GM12865 (cell line): ENCODE results near the gene RAB6C.
"Not testable (repeated sequence)": the region's sequence is repeated elsewhere in the genome, so short reads cannot be mapped to it uniquely, and the experiment has no call there.

ENCODE experiments used
- DNase-seq: peaks from one replicate; pipeline ENCODE4 v3.0.0; 2010; ENCODE audit warnings: low read depth
- H3K4me3 ChIP-seq: 2 replicates; pipeline ENCODE4 v1.5.1; 2011; ENCODE audit warnings: mild to moderate bottlenecking, low read depth, low read length, control low read depth
- TF ChIP-seq, protein P1 (sequence below): IDR thresholded peaks from 2 replicates; pipeline ENCODE4 v1.5.1; 2011; ENCODE audit warnings: low read length, control low read depth, low read depth, inconsistent platforms; ENCODE audit not compliant: insufficient read depth; ENCODE audit errors: missing control alignments

RAB6C gene

DNA sequence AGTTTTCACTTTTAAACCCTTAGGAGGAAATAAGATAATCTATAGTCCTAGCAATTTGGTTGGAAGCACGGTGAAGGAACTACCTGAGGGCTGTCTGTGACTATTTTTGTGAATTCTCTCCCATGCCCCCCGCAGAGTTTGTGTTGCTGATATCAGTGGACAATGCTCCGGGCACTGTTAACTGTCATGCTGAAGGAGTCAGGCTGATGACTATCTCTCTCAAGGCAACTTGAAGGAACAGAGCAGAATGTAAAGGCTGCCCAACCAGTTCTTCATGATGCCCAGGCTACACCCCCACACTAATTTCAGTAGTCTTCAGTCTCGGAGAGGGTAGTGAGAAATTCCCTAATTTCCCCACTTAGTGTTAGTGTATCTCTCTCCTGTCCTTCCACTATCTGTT is 21.6 kb upstream of the RAB6C start:
- no peak overlapping the region for H3K4me3 ChIP-seq
- DNase-seq, result no peak
- TF ChIP-seq, protein P1, sequence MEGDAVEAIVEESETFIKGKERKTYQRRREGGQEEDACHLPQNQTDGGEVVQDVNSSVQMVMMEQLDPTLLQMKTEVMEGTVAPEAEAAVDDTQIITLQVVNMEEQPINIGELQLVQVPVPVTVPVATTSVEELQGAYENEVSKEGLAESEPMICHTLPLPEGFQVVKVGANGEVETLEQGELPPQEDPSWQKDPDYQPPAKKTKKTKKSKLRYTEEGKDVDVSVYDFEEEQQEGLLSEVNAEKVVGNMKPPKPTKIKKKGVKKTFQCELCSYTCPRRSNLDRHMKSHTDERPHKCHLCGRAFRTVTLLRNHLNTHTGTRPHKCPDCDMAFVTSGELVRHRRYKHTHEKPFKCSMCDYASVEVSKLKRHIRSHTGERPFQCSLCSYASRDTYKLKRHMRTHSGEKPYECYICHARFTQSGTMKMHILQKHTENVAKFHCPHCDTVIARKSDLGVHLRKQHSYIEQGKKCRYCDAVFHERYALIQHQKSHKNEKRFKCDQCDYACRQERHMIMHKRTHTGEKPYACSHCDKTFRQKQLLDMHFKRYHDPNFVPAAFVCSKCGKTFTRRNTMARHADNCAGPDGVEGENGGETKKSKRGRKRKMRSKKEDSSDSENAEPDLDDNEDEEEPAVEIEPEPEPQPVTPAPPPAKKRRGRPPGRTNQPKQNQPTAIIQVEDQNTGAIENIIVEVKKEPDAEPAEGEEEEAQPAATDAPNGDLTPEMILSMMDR, result no peak

DNA sequence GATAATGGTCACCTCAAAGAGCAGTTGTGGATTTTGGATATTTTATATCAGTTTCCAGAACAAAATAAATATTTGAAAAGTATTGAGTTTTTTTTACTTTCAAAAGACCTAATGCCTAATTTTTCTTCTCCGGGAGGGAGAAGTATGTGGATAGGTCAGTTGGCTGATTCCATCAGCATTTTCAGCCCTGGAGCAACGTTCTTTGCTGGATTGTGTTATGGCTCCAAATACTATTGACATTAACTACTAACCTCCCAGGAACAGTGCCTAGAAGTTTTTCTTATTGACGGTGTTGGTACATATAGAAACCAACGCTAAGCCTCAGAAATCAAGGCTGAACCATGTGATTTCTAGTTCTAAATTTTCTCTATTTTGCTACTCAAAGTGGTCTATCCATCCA is 20.7 kb upstream of the RAB6C start:
- not testable (repeated sequence) for H3K4me3 ChIP-seq, DNase-seq

DNA sequence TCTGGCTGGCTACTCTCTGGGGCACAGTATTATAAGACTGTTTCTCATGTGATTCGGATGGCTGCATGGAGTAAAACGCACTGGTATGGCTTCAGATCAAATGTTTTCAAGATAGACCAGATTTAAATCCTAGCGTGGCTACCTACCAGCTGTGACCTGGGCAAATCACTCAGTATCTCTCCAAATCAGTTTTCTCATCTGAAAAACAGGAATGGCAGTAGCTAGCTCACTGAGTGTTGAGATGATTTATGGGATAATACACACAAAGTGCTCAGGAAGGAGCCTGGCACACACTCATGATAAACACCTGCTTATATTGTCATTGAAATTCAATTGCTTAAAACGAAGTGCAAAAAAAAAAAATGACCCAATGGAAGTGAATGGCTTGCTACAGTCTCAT is 10.9 kb upstream of the RAB6C start:
- DNase-seq, H3K4me3 ChIP-seq: not testable (repeated sequence)

DNA sequence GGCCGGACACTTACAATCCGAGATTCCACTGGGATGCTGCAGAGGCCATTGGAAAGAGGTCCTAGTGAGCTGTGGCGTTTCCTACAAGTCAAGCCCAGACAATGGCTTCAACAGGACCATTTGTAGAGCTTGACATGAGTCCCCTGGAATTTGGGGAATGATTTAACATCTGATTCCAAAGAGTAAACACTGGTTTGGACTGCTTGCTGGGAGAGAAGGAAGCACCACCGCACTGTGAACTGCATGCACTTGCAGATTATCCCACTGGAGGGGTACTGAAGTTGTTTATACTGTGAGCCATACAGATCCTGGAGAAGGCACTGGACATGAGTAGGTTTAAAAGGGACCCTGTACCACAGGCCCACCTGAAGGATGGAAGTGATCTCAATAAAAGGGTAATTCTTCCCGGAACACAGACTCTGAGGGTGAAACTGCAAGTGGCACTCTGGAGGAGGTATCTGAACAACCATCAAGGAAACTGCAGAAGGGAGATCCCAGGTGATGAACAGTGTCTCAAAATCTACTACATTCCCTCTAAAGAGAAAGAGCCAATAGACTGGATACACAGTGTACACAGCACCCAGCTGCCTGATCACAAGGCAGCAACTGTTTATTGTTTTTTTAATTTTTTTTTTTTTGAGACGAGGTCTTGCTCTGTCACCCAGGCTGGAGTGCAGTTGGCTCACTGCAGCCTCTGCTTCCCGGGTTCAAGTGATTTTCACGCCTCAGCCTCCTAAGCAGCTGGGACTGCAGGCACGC is 4.3 kb upstream of the RAB6C start:
- DNase-seq, result no peak
- TF ChIP-seq, protein P1, result no peak
- no peak overlapping the region for H3K4me3 ChIP-seq

DNA sequence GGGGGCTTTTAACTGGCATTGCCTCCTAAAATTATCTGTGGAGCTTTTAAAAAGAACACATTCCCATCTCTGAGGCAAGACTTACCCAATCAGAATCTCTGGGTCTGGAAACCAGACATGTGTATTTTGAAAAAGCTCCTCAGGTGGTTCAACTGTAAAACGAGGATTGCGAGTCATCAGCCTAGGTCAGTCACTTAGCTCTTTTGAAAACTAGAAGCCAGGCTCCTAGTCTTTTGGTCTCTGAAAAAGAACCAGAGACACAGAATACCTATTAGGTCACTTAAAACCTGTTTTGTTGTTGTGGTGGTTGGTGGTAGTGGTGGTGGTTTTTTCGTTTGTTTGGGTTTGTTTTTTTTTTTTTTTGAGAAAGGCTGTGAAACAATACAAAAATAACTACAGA is 2.5 kb upstream of the RAB6C start:
- H3K4me3 ChIP-seq, DNase-seq: not testable (repeated sequence)

DNA sequence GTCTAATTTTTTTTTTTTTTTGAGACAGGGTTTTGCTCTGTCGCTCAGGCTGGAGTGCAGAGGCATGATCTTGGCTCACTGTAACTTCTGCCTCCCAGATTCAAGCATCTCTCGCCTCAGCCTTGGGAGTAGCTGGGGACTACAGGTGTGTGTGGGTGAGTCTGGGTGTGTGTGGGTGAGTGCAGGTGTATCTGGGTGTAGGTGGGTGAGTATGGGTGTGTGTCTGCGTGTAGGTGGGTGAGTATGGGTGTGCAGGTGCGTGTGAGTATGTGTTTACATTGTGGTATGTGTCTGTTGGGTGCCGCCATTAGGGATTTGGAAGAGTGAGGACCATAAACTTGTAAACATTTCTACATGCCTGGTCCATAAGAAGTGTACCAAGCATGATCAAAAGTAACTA is 1.5 kb upstream of the RAB6C start:
- no peak overlapping the region for H3K4me3 ChIP-seq
- no peak for DNase-seq
- TF ChIP-seq, protein P1, result no peak

DNA sequence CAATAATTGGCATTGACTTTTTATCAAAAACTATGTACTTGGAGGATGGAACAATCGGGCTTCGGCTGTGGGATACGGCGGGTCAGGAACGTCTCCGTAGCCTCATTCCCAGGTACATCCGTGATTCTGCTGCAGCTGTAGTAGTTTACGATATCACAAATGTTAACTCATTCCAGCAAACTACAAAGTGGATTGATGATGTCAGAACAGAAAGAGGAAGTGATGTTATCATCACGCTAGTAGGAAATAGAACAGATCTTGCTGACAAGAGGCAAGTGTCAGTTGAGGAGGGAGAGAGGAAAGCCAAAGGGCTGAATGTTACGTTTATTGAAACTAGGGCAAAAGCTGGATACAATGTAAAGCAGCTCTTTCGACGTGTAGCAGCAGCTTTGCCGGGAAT is 780 bp downstream of the RAB6C start:
- not testable (repeated sequence) for DNase-seq, H3K4me3 ChIP-seq

DNA sequence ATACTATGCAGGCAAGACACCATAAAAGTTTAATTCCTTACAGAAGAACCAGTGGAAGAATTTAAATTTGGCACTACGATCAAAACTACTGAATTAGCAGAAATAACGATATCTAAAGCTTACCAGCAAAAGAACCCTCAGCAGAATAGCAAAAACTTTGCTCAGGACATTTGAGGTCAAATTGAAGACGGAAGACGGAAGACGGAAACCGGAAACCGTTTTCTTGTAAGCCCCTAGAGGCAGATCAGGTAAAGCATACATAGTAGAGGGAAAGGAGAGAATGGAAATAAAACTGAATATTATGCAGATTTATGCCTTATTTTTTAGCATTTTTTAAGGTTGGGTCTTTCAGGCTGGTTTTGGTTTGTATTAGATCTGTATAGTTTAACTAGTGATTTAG is 2.2 kb downstream of the RAB6C start:
- not testable (repeated sequence) for DNase-seq, H3K4me3 ChIP-seq

DNA sequence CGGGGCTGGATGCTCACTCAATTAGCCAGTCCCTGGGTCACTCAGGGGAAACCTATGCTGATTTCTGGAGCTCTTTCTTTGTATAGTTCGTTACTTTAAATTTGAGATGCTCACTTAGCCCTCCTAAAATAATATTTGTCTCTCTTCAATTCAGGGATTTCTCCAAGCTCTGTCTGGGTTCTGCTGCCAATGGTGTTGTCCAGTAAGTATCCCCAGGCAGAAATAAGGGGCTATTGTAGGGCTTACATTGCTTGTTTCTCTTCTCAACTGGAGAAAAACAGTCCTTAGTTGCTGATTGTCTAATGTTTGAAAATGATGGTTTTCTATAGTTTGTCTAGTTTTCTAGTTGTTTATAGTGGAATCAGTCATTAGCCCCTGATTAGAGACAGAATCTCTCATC is 5.0 kb downstream of the RAB6C start:
- no peak for DNase-seq
- no peak overlapping the region for H3K4me3 ChIP-seq
- TF ChIP-seq, protein P1, result no peak

DNA sequence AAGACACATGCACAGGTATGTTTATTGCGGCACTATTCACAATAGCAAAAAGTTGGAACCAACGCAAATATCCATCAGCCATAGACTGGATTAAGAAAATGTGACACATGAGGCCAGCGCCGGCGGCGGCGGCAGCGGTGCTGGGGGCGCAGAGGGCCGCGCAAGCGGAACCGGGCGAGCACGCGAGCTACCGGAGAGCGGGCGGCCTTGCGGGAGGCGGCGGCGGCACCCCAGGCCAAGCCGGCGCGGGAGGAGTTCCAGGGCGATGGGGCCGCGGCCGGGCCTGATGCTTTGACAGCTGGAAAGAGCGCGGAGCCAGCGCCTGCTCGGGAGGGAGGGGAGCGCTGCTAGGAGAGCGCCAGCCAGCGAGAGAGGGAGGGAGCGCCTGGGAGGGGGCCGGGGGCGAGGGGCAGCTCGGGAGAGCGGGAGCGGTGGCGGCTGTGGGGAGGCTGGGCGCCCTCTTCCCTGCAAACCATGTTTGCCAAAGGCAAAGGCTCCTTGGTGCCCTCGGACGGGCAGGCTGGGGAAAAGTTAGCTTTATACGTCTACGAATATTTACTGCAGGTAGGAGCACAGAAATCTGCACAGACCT is 13.0 kb downstream of the RAB6C start:
- not testable (repeated sequence) for DNase-seq, H3K4me3 ChIP-seq

DNA sequence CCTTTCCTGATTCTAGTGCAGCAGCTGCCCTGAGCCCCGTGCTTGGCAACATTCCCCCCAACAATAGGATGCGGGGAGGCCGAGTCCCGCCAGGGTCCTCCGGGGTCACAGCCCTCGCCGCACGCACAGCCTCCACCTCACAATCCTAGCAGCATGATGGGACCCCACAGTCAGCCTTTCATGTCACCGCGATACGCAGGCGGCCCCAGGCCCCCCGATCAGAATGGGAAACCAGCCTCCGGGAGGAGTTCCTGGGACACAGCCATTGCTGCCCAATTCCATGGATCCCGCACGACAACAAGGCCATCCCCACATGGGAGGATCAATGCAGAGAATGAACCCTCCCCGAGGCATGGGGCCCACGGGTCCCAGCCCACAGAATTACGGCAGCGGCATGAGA is 13.7 kb downstream of the RAB6C start:
- not testable (repeated sequence) for H3K4me3 ChIP-seq, DNase-seq

DNA sequence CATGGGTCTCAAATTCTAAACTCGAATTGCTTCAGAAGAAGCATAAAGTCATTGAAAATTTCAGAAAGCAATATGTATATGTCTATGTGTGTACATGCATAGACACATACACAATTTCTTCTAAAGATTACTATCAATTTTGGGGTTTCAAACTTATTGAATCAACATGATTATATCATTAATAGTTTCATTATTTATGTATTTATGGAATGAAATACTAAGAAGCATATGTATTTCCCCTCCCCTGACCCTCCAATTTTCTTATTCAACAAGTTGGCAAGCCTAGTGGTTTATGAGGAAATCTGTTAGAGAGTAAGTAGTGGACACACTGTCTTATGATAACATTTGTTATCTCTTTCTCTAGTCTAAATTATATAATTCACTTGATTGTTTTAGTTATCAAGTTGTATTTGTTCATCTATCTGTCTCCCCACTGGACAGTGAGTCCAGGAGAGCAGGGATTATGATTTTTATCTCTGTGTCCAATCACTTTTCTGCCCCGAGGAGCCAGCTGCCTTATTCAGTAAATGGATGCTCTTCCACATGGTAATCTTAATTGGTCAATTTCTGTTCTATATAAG is 17.3 kb downstream of the RAB6C start:
- not testable (repeated sequence) for H3K4me3 ChIP-seq, DNase-seq

DNA sequence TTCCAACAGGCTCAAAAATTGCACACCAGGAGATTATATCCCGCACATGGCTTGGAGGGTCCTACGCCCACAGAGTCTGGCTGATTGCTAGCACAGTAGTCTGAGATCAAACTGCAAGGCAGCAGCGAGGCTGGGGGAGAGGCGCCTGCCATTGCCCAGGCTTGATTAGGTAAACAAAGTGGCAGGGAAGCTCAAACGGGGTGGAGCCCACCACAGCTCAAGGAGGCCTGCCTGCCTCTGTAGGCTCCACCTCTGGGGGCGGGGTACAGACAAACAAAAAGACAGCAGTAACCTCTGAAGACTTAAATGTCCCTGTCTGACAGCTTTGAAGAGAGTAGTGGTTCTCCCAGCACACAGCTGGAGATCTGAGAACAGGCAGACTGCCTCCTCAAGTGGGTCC is 19.3 kb downstream of the RAB6C start:
- not testable (repeated sequence) for DNase-seq, H3K4me3 ChIP-seq

DNA sequence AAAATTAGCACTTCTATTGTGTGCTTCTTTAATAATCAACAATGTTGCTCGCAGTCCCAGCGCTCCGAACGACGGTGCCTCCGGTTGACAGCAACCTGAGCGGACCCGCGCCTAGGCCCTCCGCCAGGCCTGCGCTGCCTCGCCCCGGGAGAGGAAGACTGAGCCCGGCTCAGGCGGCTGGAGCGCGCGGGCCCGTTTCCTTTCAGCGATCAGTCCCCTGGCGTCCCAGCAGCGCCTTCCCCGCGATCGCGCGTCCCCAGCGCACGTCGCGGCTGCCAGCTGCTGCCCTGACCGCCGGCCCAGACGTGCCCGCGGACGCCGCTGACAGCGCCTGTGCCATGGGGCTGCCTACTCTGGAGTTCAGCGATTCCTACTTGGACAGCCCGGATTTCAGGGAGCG is 26.4 kb downstream of the RAB6C start:
- H3K4me3 ChIP-seq, DNase-seq: not testable (repeated sequence)
